Measurements from ENCODE around the gene KIAA0513.
"Not testable (repeated sequence)": the region's sequence is repeated elsewhere in the genome, so short reads cannot be mapped to it uniquely, and the experiment has no call there.

The KIAA0513 gene

DNA sequence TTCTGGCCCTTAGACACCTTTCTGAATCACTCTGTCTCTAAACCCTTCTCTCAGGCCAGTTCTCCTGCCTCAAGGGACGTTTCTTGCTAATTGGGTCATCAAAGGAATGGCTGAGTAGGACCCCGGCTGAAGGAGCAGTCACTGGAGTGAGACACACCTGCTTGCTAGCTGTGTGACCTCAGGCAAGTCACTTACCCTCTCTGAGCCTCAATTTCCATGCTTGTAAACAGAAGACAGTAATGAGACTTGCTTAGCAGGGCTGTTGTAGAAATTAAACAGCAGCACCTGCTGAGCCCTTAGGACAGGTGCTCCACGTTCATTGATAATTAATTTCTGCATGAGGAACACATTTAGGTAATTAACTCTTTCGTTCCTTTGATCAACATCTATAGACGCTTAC is 77.9 kb downstream of the KIAA0513 start:
- no peak for DNase-seq (ENCODE audit: low read depth in 2 of 3, low spot score in 2 of 3)

DNA sequence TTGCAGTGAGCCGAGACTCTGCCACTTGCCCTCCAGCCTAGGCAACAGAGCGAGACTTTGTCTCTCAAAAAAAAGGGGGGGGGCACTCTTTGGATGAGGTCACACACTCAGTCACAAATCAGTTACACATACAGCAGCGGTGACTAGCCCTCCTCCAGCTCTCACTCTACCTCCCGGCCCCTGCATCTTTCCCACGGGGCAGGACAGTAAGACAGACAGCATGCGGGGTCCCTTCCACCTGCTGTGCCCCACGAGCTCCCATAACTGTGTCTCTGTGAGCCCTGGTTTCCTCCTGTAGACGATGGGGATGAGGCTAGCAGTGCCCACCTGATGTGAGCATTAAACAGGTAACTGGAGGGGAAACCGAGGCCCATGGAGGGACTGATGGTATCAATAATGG is 79.5 kb downstream of the KIAA0513 start:
- no peak for DNase-seq (ENCODE audit: low read depth in 2 of 3, low spot score in 2 of 3)

DNA sequence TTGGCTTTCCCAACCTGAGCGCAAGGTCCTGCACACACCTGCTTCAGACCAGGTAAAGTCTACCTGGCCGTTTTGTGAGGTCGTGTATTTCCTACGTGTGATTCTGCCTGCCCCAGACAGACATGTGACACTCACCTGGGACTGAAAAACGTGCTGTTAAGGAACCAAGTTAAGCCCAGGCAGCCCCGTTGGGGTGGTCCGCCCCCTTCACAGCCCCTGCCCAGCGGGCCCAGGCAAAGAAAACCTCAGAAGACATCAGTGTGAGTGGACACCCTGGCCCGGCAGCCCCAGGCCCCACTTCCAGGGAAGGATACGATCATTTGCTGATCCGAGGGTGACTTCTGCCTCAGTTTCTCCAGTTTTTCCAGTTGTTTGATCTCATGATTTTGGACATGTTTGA is 79.9 kb downstream of the KIAA0513 start:
- DNase-seq (ENCODE audit: low read depth in 2 of 3, low spot score in 2 of 3) = no peak

DNA sequence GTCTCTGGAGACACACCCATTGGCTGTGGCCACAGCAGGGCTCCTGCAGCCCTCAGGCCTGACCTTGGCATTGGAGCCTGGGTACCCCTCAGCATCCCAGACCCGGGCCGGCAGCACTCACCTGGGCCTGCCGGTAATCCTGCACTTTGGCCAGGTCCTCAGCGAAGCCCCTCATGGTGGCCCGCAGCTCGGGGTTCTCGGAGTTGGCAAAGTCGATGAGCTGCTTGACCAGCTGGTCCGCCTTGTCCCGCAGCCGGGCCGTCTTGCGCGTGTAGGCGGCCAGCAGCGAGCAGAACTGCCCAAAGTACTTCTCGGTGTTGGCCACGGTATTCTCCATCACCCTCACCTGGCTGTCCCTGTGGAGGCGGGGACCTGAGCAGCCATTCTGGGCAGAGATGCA is 82.5 kb downstream of the KIAA0513 start:
- no peak for DNase-seq (ENCODE audit: low read depth in 2 of 3, low spot score in 2 of 3)

DNA sequence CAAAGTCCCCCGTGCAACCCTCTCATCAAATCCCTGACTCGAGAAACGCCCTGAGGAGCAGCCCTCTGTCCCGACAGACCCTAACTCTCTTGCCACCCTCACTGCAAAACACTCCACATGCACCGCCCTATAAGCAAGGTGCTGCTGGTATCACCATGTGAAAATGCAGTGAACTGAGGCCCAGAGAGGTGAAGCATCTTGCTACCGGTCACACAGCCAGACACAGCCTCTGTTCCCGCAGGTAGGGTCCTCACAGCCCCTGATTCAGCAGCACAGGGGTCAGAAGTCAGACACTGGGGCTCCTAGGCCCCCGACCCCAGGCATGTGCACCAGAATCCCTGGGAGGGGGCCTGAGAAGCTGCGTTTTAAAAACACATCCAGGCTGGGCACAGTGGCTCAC is 83.6 kb downstream of the KIAA0513 start:
- no peak for DNase-seq (ENCODE audit: low read depth in 2 of 3, low spot score in 2 of 3)

DNA sequence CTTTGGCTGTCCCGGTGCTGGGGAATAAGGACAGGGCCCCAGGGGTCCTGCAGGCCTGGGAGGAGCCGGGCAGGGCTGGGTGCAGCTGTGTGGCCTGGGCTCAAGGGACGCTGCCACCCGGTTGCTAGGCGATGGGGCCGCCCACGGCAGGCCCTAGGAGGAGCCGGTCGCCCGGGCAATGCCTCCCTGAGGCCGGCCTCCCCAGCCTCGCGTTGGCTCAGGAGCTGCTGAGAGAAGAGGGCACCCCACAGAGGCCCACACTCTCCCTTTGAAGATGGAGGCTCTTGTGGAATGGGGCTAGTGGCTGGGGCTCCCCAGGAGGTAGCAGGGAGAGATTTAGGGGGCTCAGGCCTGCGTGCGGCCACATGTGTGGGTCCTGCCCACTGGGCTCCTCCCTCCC is 84.8 kb downstream of the KIAA0513 start, which contains the start of gene CIBAR2:
TSS of gene CIBAR2 (minus strand) at position 109 of the 400 bp plus-strand sequence. CDS start 120 bp downstream, outside the sequence.
- DNase-seq (ENCODE audit: low read depth in 2 of 3, low spot score in 2 of 3) = no peak

DNA sequence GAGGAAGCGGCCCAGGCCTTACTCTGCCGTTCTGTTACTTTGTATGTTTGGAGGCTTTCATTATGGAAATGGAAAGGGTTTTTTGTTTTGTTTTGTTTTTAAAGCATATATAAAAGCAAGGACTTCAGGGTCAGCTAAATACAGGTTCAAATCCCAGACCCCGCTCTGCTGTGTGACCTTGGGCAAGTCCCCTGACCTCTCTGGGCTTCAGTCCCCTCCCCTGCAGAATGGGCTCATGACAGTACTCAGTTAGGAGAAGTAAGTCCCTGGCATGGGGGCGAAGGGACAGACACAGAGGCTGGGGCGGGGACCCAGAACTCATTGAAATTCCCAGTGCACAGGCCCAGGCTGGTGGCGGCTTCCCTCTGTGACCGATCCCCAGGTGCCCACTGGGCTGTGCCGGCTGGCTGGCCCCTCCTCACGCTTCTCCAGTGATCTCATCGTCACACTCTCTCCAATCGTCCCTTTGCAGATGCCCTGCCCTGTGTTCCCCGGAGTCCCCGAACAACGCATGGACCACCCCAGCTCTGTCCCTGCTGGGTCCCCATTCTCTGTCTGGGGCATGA is 85.7 kb downstream of the KIAA0513 start:
- no peak for DNase-seq (ENCODE audit: low read depth in 2 of 3, low spot score in 2 of 3)

DNA sequence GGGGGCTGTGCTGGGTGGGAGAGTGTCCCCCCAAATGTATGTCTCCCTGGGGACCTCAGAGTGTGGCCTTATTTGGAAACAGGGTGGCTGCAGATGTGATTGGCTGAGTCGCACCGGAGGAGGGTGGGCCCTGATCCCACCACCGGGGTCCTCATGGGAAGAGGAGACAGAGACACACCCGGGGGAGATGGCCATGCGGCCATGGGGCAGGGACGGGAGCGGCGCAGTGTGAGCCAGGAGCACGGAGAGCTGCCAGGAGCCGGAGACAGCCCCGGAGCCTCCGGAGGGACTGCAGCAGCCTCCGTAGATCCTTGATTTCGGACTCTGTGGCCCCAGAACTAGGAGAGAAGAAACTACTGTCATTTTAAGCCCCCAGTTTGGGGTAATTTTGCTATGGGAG is 86.3 kb downstream of the KIAA0513 start:
- DNase-seq (ENCODE audit: low read depth in 2 of 3, low spot score in 2 of 3) = no peak

DNA sequence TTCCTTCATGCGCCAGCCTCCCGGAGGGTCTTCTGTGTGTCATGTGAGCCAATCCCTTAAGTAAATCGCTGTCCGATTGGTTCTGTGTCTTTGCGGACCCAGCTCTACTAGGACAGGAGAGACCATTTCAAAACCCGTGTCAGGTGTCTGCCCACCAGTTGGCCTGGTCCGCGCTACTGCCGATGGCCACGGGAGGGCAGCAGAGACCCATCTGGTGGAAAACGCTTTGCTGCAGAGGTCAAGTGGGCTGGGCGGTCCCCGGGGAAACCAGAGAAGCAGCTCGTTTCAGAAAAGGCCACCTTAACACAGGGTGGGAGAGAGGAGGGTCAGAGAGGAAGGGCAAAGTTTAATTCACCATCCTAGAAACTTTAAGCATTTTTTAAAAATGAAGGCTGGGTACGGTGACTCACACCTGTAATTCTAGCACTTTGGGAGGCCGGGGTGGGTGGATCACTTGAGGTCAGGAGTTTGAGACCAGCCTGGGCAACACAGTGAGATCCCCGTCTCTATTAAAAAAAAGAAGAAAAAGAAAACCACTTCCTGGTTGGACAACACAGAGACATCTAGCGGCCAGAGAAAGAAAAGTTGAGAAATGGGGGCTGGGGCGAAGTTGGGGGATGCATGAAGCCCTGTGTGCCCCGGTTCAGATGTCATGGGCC is 87.4 kb downstream of the KIAA0513 start:
- peak; percentile 70 to 95 (median 87) for DNase-seq (ENCODE audit: low read depth in 2 of 3, low spot score in 2 of 3)

DNA sequence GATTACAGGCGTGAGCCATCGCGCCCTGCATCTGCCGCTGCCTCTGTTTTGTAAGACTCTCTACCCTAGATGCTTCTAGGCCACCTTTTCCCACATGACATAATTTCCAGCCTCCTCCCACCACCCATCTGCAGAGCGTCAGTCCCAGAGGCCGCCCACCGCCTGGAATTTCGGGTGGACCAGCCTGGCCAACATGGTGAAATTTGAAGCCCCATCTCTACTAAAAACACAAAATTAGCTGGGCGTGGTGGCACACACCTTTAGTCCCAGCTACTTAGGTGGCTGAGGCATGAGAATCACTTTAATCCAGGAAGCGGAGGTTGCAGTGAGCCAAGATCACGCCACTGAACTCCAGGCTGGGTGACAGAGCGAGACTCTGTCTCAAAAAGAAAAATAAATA is 89.8 kb downstream of the KIAA0513 start:
- DNase-seq (ENCODE audit: low read depth in 2 of 3, low spot score in 2 of 3) = no peak

DNA sequence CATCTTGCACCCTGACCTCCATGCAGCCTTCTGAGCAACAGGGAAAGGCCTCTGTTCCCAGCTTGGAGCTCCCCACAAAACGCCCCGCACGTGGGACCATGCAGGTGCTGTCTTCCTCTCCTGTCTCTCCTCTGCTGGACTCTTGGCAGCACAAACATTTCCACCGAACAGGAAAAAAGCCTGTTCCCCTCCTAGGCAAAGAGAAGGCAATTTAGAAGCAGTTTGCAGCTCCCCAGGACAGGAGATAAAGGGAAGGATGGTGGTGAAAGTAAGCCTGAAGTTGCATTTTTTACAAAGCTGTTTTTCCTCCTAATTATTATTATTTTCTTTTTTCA is 92.4 kb downstream of the KIAA0513 start:
- DNase-seq (ENCODE audit: low read depth in 2 of 3, low spot score in 2 of 3) = no peak

DNA sequence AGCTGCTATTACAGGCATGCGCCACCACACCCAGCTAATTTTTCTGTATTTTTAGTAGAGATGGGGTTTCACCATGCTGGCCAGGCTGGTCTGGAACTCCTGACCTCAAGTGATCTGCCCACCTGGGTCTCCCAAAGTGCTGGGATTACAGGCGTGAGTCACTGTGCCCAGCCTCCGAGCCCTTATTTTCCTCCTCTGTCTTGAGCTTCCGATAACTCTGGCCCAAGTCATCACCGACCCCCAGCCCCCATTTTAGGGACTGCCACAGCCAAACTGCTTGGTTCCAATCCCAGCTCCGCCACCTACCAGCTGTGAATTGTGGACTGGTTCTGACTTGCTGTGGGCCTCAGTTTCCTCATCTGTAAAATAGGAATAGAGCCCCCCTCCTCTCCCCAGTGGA is 95.8 kb downstream of the KIAA0513 start:
- DNase-seq (ENCODE audit: low read depth in 2 of 3, low spot score in 2 of 3) = not testable (repeated sequence)

DNA sequence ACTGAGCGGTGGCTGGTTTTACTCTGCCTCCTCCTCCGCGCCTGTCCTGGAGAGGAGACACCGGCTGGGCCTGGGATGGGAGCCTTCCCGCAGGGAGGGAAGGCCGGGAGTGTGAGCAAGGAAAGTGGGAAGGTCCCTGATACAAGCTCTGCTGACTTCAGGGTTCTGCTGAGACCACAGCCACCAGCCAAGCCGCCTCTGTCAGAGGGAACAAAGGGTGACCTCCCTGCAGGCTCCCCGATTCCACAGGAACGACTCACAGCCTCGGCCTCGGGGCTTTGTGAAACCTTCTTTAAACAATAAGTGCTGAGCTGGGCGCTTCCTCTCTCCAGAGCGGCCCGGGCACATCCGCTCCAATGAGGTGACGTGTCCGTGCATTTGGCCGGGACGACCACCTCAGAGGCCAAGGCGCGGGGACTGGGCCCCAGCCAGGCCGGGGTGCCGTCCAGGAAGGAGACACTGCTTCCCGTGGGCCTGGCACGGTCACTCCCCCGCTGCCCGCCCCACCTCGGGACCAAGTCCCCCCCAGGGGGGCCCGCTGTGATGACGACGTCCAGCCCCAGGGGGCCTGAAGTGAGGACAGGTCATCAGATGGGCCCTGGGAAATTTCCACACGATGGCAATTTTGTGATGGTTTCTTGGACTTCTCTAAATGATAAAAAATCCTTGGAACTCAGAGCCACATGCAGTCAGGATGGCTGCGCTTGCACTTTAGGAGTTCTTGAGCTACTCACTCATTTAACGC is 96.5 kb downstream of the KIAA0513 start:
- no peak for DNase-seq (ENCODE audit: low read depth in 2 of 3, low spot score in 2 of 3)

DNA sequence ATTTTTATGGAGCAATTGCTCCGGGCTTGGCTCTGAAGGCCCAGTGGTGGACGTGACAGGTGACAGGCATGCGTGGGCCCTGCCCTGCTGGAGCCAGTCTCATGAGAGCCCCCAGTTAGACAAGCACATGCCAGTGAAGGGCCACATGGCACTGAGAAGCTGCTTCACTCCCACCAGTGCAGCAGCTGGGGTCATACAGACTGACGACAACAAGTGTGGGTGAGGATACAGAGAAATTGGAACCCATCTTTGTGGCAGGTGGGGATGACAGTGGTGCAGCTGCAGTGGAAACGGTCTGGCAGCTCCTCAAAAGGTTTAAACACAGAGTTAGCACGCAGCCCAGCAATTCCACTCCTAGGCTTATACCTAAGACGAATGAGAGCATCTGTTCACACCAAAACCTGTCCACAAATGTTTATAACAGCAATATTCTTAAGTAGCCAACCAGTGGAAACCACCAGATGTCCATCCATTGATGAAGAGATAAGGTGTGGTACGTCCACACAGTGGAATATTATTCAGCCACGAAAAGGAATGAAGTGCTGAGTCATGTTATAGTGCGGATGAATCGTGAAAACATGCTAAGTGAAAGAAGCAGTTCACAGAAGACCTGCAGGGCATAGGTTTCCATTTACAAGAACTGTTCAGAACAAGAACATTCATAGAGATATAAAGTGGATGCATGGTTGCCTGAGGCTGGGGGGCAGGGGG is 97.2 kb downstream of the KIAA0513 start:
- DNase-seq (ENCODE audit: low read depth in 2 of 3, low spot score in 2 of 3) = no peak

DNA sequence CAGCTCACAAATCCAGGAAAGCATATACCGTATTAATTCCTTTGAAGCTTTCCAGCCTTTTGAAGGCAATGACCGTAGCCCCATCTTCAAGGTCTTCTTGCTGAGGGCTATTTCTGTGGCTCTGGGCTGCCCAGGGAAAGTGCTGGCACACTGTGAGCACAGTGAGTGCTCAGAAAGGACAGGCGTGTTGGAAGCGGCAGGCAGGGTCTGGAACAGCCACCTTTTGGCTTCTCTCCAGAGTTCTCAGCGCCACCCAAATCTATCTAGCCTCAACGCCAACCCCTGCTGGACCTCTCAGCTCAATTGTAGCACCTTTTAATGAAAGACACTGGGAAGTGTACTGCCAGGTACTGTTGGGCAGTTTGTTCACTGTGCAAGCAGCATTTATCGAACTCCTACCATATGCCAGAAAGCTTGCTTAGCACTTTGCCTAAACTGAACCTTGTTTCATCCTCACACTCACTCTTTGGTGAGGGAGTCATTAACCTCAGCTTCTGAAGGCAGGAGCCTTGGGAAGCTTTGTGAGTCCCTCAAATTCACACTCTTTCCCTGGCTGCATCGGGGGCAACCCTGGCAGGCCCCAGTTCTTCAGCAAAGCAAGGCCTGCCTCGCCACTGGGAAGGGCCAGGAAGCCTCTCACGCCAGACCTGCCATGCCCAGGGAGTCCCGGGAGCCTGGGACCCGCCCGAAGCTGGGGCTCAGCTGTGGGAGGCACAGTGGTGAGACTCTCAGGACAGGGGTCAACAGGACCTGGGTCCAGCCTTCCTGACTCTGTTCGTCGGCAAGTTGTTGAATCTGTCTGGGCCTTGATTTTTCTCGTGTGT is 98.2 kb downstream of the KIAA0513 start:
- no peak for DNase-seq (ENCODE audit: low read depth in 2 of 3, low spot score in 2 of 3)

DNA sequence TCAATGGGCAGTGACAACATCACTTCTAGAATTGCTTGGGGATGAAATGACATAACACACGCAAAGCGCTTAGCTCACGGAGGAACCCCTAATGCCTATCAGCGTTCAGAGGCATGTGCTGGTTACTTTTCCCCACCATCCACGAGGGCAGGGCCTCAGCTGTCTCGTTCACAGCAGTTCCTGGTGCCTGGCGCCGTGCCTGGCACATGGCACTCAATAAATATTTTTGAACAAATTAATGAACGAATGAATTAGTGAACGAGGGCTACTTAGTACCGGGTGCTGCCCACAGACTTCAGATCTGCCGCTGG is 98.8 kb downstream of the KIAA0513 start:
- no peak for DNase-seq (ENCODE audit: low read depth in 2 of 3, low spot score in 2 of 3)

DNA sequence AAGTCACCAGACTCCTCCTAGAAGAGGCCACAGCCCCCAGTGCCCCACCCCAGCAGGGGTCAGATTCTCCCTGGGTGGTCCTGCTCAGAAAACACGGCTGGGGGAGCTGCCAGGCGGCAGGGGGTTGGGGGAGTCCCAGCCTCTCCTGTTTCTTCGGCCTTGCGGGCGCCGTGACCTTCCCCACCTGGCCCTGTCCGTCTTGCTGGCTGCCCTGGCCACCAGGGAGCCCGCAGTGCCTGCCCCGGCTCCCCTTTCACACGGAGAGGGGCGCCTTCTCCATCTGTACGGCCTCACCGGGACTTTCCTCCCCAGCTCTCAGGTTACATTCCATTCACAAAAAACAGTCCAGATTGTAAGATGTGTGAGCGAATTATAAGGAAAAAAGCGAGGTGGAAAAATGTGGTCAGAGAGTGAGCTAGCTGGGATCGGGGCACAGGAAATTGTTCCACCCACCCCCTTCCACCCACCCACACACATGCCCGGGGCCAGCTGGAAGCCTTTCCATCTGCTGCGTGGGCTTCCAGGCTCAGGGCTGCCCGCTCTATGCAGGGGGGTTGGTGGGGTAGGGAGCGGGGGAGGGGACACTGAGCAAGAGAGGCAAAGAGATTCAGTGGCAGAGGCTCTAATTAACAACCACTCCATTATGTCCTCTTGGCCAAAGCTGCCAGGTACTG is 99.2 kb downstream of the KIAA0513 start:
- DNase-seq (ENCODE audit: low read depth in 2 of 3, low spot score in 2 of 3) = no peak

DNA sequence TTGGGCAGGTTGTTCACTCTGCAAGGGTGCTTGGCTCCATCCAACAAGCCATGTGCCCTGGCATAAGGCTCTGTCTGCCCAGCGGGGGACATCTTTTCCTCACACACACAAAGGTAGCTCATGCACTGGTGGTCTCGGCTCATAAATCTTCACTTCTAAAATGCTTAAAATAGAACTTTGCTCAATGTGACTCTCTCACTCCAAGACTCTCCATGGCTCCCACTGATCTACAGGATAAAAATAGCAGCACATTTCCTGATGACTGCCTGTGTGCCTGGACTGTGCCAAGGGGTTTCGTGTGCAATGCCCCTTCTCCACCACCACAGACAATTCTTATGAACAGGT is 99.8 kb downstream of the KIAA0513 start:
- no peak for DNase-seq (ENCODE audit: low read depth in 2 of 3, low spot score in 2 of 3)

DNA sequence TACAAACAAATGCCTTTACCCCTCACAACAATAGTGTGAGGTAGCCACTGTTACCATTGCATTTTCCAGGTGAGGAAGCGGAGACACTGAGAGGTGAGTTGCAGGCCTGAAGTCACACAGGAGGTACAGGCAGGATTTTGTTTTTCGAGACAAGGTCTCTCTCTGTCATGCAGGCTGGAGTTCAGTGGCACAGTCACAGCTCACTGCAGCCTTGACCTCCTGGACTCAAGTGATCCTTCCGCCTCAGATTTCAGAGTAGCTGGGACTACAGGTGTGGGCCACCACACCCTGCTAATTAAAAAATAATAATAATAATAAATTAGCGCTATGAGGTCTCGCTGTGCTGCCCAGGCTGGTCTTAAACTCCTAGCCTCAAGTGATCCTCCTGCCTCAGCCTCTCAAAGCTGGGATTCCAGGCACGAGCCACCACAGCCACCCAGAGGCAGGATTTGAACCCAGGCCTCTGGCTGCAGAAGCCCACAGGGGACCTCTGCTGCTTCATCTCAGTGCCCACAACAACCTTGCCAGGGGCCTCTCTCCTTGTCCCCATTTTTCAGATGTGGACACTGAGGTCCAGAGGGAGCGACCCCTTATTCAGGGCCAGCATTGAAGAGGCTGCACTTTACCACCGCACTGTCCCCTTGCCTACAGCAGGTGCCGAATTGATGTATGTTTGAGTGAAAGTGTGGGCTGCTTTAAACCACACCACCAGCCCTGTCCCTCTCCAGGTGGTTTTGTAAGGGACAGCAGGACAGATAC is 100.7 kb downstream of the KIAA0513 start:
- no peak for DNase-seq (ENCODE audit: low read depth in 2 of 3, low spot score in 2 of 3)

Data from activated CD8-positive, alpha-beta memory T cell treated with anti-CD3 and anti-CD28 coated beads for 48 hours (primary cell).